ENCODE measurements around the gene NPM3.

Gene NPM3, protein sequence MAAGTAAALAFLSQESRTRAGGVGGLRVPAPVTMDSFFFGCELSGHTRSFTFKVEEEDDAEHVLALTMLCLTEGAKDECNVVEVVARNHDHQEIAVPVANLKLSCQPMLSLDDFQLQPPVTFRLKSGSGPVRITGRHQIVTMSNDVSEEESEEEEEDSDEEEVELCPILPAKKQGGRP

DNA sequence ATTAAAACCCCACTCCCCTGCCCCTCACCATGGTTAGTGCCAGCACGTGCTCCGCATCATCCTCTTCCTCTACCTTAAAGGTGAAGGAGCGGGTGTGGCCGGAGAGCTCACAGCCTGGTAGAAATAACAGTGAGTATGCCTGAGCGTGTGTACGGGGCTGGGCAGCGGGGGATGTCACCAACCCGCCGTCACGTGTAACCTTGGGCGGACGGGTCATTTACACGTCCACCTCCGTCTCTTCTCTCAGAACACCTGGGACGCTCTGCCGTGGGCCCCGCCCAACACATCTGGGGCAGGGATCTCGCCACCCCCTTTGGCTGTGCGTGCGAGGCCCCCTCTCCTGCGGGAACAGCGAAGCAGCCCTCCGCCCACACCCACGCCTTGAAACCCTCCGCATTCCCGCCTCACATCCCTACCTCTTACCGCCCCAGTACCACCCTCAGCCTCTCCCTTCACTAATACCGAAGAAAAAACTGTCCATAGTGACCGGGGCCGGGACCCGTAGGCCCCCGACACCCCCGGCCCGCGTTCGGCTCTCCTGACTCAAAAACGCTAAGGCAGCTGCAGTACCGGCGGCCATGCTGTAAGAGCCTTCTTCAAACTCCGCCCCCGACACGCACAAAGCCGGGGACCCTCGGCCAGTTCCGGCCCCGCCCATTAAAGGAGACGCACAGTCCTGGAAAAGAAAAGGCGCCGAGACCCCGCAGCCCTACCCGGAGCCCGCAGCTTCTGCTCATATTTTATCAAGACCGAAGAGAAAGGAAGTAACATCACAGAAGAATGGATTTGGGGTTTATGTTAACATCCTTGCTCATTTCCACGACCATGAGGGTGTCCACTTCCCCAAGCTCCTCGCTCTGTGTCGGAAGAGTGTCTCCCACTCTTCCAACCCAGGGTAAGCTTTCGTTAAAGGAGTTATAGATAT lies at the start of gene NPM3:
TSS of gene NPM3 (minus strand) at position 636 of the 925 bp plus-strand sequence. CDS start at position 580, 56 bp downstream.
- Mint-ChIP-seq H3K36me3 (peaks cover 39% of the 10 kb centered on the region), H3K27me3 (peaks cover 21% of the 10 kb centered on the region), H3K9me3 (no peaks in the 10 kb centered on the region), H3K4me1 (peaks cover 65% of the 10 kb centered on the region), H3K27ac (peak within 1 kb of the TSS; percentile 94), H3K4me3 (peak within 1 kb of the TSS; percentile 97)
- peak; percentile 91 for DNase-seq
- CTCF ChIA-PET: interaction anchor here (0.9 to 7.3 kb wide), 8 partner anchors 10 to 570 kb away, joined by 3 to 192 read pairs (median 8); no protein-coding TSS in a partner anchor

DNA sequence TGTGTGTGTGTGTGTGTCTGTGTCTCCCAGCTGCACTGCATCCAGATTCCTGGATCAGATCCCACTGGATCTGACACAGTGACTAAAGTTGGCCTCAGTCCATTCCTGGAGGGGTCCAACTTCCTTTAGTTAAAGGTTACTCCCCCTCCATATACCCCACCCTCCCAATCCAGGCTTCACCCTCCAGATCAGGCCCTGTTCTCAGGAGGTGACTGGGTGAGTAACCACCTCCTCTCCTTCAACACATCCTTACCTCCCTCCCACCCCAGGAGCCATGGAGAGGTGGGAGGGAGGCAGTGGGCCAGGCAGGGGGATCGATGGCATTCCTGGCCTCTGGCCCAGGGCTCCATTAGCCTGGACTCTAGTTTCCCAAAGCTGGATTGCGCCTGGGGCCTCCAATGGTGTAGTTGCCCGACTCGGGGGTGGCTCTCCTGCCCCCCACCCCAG lies 49.1 kb upstream of the NPM3 start:
- Mint-ChIP-seq H3K36me3 (no peaks in the 10 kb centered on the region), H3K9me3 (no peaks in the 10 kb centered on the region), H3K4me1 (peaks cover 64% of the 10 kb centered on the region), H3K27ac (no peak overlapping the region), H3K4me3 (no peak overlapping the region), H3K27me3 (peaks cover 4% of the 10 kb centered on the region)
- DNase-seq: no peak
- CTCF ChIA-PET: interaction anchor here (1.0 to 3.6 kb wide), 2 partner anchors 9 to 299 kb away, joined by 3 to 14 read pairs; no protein-coding TSS in a partner anchor

DNA sequence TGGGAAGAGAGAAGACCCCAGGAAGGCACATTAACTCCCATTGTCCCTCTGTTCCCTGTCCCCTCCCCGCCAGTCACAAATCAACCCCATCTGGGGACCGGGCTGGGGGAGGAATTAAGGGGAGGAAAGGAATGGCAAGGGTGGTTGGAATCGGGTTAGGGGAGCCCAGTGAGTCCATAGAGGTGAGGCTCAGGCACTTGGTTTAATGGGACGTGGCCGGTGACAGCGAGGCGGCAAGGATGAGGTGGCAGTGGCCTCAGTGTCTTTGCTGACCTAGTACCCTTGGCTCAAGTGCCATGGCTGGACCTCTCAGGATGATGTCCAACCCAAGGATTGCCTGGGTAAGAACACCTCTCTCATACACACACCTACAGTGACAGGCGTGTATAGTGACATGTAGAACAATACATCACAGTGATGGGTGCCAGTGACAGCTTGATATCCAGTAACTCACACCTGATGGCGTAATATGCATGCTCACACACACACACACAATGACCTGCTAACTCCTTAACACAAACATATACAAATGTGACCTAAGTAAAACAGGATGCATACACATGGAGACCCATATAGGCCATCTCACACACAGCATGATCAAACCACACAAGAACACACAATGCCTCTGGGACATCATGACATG lies 48.0 kb upstream of the NPM3 start:
- CTCF ChIA-PET: interaction anchor here (3.6 kb wide), 1 partner anchor 10 kb away, joined by 14 read pairs; no protein-coding TSS in a partner anchor
- peak overlapping the region; percentile 96 for H3K27ac Mint-ChIP-seq
- H3K4me3 Mint-ChIP-seq: peak overlapping the region; percentile 74
- peaks cover 2% of the 10 kb centered on the region for H3K36me3 Mint-ChIP-seq
- DNase-seq: no peak
- no peaks in the 10 kb centered on the region for H3K9me3 Mint-ChIP-seq
- peaks cover 4% of the 10 kb centered on the region for H3K27me3 Mint-ChIP-seq
- peaks cover 67% of the 10 kb centered on the region for H3K4me1 Mint-ChIP-seq

DNA sequence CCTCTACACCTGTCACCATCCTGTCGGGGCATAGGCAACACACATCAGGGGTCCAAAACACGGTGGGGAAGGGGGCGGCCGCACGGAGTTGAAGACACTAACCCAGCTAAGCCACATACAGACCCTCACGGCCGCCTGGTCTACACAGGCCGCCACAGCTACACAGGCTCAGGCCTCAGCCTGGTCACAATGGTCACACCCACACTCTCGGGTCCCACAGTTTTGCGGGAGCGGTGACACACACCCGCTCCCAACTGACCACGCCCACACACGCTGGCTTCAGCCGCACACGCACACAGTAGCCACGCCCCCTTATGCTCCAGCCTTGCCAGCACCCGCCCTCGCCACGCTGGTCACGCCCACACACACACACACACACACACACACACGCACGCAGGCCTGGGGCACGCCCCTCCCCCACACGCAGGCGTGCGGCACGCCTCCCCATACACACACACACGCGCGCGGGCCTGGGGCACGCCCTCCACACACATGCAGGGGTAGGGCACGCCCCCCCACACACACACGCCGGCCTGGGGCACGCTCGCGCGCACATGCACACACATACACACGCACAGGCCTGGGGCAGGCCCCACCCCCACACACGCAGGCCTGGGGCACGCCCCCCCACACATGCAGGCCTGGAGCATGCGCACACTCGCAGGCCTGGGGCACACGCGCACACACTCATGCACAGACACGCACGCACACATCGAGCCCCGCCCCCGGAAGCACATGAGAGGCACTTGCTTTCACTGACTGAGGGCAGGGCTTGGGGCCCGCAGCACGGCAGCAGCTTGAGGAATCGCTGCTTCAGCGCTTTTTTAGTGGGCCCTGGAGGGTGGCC lies 47.3 kb upstream of the NPM3 start:
- no peaks in the 10 kb centered on the region for H3K9me3 Mint-ChIP-seq
- H3K36me3 Mint-ChIP-seq: peaks cover 4% of the 10 kb centered on the region
- peaks cover 4% of the 10 kb centered on the region for H3K27me3 Mint-ChIP-seq
- DNase-seq: peak; percentile 95
- H3K27ac Mint-ChIP-seq: peak overlapping the region; percentile 96
- peaks cover 62% of the 10 kb centered on the region for H3K4me1 Mint-ChIP-seq
- H3K4me3 Mint-ChIP-seq: peak overlapping the region; percentile 74
- CTCF ChIA-PET: interaction anchor here (3.6 kb wide), 1 partner anchor 11 kb away, joined by 14 read pairs; no protein-coding TSS in a partner anchor

DNA sequence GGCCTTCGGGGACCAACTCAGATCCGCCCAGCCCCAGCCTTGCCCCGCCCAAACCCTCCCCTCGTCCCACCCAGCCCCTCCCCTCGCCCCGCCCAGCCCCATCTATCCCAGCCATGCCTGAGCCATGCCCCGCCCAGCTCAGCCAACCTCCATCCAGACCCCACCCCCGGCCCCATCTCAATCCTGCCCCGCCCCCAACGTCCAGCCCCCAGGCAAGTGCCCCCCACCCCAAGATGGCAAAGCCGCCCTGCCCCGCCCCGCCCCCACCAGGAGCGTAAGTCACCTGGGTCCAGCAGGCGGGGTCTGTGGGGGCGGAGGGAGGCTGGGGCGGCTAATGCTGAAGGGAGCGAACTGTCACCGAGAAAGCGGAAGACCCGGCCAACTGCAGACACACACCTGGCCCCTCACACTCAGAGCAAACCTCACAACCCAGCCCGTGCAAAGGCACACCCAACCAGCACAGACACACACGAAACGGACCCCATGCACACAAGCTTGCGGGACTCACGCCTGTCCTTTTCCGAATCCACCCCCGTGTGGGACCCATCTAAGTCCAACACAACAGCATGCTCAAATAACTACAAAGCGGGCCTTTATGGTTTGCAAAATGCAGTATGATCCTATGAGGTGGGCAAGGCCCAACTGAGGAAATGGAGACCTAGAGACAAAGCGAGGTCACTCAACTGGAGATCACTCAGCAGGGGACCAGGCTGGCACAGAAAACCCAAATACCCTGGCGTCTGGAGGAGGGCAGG lies 46.5 kb upstream of the NPM3 start:
- Mint-ChIP-seq H3K27me3 (peaks cover 4% of the 10 kb centered on the region), H3K4me3 (peak overlapping the region; percentile 74), H3K27ac (peak overlapping the region; percentile 96), H3K9me3 (no peaks in the 10 kb centered on the region), H3K36me3 (peaks cover 4% of the 10 kb centered on the region), H3K4me1 (peaks cover 57% of the 10 kb centered on the region)
- peak; percentile 84 for DNase-seq
- CTCF ChIA-PET: interaction anchor here (0.6 to 3.6 kb wide), 3 partner anchors 11 to 12 kb away, joined by 3 to 14 read pairs (median 4); partner anchors contain the start of gene OGA

DNA sequence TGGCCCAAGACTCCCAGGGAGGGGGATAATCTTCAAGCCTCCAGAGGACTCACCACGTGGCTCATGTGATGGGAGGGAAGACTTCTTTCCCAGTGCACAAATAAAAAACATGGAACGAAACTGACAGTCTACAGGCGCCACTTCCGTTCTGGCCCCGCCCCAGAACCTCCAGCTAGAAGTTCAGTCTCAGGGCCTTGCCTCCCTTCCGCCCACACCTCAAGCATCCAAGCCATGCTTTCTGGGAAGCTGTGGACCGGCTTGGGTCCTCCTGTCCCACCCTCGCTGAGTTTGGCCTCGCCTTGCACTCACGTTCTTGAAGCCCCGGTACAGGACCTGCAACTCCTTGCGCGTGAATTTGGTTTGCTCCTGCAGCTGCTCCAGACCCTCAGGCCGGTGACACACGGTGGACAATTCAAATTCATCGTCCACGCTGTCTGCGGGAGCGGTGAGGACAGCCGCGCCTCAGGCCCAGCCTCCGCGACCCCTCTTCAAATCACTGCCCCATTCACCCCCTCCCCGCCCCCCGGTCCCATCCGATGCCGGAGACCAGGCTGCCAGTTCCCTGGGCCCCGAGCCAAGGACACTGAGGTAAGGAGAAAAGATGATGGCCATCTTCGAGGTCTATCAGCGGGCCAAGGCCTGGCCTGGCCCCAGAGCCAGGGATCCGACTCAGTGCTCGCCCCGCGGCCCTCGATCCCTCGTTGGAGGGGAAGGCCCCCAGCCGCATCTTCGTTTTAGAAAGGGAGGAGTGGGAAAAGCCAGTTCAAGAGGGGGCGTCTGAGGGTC lies 45.7 kb upstream of the NPM3 start:
- CTCF ChIA-PET: interaction anchor here (1.2 to 2.0 kb wide), 2 partner anchors 12 to 48 kb away, joined by 4 to 6 read pairs; no protein-coding TSS in a partner anchor
- Mint-ChIP-seq H3K4me1 (peaks cover 49% of the 10 kb centered on the region), H3K36me3 (peaks cover 4% of the 10 kb centered on the region), H3K9me3 (no peaks in the 10 kb centered on the region), H3K27ac (no peak overlapping the region), H3K4me3 (no peak overlapping the region), H3K27me3 (peaks cover 4% of the 10 kb centered on the region)
- no peak for DNase-seq

DNA sequence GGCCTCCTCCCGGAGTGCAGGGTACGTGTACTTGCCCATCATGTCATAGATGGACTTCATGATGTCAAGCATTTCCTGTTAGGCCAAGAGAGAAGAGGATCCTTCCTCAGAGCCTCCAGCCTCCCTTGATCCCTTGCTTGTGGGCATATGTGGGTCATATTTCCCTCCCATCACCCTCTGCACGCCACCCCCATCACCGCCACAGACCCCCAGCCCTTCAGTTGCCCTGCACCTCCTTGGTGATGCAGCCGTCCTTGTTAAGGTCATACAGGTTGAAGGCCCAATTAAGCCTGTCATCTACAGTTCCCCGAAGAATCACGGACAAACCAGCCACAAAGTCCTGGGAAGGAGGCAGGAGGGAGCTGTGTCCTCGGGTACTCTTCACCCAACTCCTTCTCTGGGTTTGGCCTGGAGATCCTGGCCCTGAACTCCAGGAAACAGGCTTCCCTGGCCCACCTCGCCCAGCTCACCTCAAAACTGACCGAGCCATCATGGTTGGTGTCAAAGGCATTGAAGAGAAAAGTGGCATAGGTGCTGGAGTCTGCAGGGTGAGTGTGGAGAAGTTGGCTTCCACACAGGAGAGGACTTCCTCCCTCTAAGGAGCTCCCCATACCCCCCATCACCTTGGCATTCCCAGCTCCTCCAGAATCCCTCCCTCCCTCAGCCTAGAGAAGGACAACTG lies 44.8 kb upstream of the NPM3 start:
- Mint-ChIP-seq H3K4me1 (peaks cover 40% of the 10 kb centered on the region), H3K27ac (no peak overlapping the region), H3K27me3 (peaks cover 4% of the 10 kb centered on the region), H3K4me3 (no peak overlapping the region), H3K9me3 (no peaks in the 10 kb centered on the region), H3K36me3 (peaks cover 4% of the 10 kb centered on the region)
- no peak for DNase-seq
- CTCF ChIA-PET: interaction anchor here (0.5 to 2.0 kb wide), 4 partner anchors 12 to 47 kb away, joined by 3 to 6 read pairs (median 4); no protein-coding TSS in a partner anchor

DNA sequence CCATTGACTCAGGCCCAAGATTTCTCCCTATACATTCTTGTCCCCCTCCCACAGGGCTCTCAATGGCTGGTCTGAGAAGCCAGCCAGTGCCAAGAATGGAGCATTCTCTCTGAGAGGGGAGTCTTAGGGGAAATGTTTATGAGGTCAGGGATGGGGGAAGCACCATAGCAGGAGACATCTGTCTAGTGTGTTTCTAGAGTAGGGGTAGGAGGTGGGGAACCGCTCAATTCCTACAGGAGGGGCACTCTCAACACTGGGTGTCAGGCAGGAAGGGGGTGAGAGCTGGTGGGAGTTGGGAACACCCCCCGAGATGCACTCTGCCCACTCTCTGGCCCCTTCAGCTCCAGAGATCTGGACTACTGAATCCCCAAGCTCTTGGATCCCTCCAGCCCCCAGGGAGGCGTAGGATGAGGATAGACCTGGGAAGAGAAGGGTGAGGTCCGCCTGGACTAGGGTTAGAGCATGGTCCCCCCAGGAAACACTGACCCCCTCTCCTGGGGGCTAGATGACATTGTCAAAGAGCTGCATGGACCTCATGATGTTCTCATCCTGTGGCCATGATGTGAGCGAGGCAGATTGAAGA lies 43.7 kb upstream of the NPM3 start:
- CTCF ChIA-PET: interaction anchor here (0.5 to 2.0 kb wide), 4 partner anchors 9 to 46 kb away, joined by 3 to 6 read pairs (median 4); no protein-coding TSS in a partner anchor

DNA sequence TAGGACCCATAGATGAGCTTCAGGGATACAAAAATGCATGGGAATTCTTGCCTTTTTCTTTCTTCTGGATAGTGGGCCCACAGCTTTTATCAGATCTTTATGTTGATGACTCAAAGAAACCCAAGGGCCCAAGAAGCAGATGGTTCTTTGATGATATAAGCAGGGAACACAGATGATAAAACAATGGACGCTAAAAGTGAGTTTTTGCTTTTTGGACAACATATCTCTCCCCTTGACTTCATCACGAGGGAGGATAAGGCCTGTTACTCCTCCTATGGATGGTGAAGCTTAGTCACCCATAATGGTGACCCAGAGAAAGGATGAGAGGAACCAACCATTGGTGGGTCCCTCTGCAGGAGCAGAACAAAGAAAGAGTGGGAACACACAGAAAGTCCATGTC lies 41.5 kb upstream of the NPM3 start:
- Mint-ChIP-seq H3K27ac (no peak overlapping the region), H3K4me1 (peaks cover 18% of the 10 kb centered on the region), H3K4me3 (no peak overlapping the region), H3K36me3 (peaks cover 12% of the 10 kb centered on the region), H3K9me3 (no peaks in the 10 kb centered on the region), H3K27me3 (no peaks in the 10 kb centered on the region)
- CTCF ChIA-PET: no interaction called here
- DNase-seq: no peak

More for the DNA sequence above, 43.7 kb upstream of the NPM3 start:
- Mint-ChIP-seq H3K9me3 (no peaks in the 10 kb centered on the region), H3K27me3 (peaks cover 4% of the 10 kb centered on the region), H3K4me3 (no peak overlapping the region), H3K27ac (no peak overlapping the region), H3K36me3 (peaks cover 7% of the 10 kb centered on the region), H3K4me1 (peaks cover 34% of the 10 kb centered on the region)
- DNase-seq: no peak

DNA sequence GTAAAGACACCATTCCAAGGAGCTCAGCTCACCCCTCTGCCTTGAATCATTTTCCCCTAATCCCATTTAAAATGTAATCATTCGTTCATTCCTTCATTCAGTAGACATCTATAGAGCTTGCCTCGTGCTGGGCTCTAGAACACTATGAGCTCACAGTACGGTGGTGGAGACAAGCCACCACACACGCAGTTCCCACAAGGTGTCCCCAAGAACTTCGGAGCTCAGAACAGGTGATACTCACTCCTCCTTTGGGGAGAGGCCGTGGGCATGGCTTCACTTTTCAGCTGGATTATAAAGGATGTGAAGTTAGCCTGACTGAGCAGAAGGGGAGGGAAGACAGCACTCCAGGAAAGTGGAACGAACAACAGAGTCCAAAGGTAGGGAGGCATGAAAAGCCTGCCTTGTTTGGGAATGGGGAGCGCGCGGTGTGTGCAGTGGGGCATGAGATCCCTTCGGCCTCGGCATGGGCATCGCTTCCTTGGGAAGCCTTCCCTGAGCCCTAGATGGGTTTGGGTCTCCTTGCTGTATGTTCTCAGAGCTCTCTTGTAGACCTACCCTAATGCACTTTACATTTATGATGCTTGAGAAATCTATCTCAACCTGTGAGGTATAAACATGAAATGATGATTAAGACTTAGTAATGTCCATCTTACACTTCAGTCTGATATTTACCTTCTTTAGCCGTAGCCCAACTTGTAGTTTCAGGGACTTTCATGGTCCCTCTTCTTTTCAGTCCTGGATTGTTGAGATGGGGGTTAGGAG lies 35.8 kb upstream of the NPM3 start:
- H3K27me3 Mint-ChIP-seq: peaks cover 4% of the 10 kb centered on the region
- H3K9me3 Mint-ChIP-seq: no peaks in the 10 kb centered on the region
- peak; percentile 71 for DNase-seq
- CTCF ChIA-PET: interaction anchor here (0.6 to 2.1 kb wide), 5 partner anchors 17 to 216 kb away, joined by 3 to 19 read pairs (median 7); no protein-coding TSS in a partner anchor
- peaks cover 31% of the 10 kb centered on the region for H3K4me1 Mint-ChIP-seq
- peak overlapping the region; percentile 89 for H3K4me3 Mint-ChIP-seq
- peak overlapping the region; percentile 96 for H3K27ac Mint-ChIP-seq
- peaks cover 30% of the 10 kb centered on the region for H3K36me3 Mint-ChIP-seq
